NOMO-1 treated with dmso at 0.1 percent for 144 hours (cell line): Measurements from ENCODE around the gene SMAD6.
"Not testable (repeated sequence)": the region's sequence is repeated elsewhere in the genome, so short reads cannot be mapped to it uniquely, and the experiment has no call there.

Experiments used
- DNase-seq: peaks from one replicate; lab custom pipeline; 2025; ENCODE audit not compliant: unreplicated experiment; lab: John Stamatoyannopoulos, UW

The SMAD6 gene

DNA sequence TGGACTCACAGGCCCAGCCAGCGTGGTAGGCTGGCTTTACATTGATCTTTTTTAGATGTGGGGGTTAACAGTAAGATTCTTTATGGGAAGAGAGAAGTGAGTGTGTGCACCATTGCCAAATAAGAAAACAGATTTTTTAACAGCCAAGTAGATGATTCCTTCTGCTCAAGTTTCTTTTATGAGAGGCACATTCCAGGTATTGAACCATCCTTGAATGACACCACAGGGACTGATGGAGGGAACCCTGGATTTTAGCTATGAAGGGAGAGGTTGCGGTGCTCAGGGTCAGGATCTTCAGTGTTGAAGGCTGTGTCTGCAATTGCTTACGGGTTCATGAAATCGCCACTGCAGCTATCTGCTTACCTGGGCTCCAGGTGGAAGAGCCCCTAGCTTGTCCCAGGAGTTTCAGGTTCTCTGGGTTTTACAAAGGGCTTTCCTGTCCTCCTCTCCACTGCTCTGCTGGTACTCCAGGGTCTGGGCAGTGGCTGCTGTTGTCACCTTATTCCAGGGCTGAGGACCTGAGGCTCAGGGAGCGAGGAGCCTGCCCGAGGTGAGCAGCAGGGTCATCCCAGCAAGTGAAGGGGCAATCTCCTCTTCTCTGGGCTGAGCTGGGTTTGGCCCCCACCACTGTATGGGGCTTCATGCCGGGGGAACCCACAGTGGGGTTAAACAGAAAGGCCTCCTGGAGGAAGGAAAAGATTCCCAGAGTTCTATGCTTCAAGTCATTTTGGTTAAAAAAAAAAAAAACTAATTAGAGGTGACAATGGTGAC, 53.4 kb downstream of the SMAD6 start:
- DNase-seq = no peak

DNA sequence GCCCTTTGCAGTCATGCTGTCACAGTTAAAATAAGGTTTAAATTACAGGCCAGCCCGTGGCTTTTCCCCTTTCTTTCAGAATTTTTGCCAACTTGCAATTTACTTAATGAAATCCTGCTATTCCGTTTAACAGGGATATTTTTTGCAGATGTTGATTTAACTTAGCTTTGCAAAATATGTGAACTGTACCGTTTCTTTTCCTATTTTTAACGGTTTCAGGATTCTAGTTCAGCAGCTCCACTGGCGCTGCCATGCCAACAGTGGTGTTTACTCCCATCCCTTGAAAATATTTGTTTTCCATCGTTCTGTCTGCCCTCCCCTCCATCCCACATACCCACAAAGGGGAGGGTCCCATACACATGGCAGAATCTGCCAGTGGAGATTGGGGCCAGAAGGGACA, 54.3 kb downstream of the SMAD6 start:
- DNase-seq = no peak

DNA sequence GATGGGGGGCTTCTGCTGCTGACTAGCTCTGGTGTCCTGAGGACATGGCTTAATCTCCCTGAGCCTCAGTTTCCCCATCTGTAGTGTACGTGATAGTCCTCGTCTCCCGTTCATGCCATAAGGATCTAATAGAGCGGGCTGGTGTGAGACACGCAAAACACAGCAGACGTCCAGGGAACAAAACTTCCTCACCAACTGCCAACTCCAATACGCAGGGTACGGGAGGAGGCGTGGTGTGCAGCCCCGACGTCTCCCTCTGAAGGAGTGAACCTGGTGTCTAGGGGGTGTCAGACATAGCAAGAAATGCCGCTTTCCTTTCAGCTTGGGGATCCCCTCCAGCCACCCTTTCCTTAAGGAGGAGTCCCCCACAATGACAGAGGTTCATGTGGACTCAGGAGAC, 55.0 kb downstream of the SMAD6 start:
- DNase-seq = no peak

DNA sequence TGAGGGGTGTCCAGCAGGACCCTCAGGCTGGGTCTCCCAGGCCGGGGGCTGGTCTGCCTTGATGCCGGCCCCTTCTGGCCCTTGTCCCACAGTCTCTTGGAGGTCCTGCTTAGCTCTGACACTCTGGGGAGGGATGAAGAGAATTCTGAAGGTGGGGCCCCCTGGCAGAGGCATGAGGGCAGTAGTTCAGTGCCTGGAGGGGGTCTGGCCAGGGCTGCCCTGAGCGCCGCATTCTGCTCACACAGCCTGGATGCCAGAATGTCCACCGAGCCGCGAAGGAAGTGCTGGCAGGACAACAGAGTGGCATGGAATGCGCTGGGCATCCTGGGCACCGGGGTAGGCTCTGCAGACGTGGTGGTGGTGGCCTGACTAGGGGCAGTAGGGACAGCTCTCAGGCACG, 55.5 kb downstream of the SMAD6 start:
- DNase-seq = no peak

DNA sequence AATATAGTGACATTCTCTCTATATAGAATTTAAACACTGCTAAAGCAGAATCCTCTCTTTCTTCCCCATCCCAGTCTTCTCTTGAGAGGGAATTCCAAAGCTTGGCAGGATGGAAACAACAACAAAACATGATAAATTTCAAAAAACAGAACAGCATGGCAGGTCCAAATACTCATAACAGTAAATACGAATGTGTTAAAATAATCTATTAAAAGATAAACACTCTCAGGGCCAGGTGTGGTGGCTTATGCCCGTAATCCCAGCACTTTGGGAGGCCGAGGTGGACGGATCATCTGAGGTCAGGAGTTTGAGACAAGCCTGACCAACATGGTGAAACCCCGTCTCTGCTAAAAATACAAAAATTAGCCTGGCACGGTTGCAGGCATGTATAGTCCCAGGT, 56.2 kb downstream of the SMAD6 start:
- DNase-seq = not testable (repeated sequence)

DNA sequence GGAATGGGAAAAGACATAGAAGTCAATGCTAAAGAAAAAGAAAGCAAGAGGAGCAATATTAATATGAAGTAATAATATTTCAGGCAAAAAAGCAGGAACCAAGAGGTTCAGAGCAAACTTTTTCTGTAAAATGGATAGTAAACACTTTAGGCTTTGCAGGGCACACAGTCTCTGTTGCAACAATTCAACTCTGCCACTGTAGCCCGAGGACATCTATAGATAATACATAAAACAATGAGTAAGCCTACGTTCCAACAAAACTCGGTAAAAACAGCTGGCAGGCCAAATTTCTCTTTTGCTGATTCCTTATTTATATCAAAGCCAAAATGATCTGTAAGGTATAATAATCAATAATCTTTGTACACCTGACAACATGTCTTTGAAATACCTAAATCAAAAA, 56.8 kb downstream of the SMAD6 start:
- no peak for DNase-seq

DNA sequence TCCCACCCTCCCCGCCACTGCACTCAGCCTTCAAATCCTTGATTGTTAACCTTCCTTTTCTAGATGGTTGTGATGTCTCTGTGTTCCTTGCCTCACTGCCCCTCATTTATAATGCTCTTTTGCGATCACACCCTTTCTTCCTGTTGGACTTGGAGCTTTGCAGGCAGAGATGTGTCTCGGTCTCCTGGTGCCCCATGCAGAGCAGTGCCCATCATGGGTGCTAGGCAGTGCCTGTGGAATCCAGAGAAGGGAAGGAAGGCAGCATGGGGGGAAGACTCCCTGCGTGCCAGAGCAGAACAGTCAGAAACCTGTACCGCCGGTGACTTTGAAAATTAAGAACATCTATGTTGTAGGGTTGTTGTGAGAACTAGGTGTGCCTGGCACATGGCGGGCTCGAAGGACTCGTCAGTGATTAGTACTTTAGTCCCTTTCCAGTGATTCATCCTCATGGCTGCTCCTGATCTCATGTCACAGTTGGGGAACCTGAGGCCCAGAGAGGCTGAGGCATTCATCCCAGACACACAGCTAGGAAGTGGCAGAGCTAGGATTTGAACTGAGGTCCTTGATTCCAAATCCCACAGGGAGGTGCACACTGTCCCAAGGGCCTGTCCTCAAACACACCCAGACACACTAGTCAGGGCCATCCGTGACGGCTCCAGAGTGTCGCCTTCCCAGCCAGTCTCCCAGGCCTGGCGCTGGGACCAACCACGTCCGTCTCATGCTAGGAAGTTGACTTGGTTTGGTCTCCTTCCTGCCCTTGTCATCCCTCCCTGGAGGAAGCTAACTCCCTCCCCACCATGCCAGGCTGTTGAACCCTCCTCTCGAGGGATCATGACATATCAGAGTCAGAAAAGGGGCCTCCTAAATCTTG, 58.3 kb downstream of the SMAD6 start:
- DNase-seq = no peak

DNA sequence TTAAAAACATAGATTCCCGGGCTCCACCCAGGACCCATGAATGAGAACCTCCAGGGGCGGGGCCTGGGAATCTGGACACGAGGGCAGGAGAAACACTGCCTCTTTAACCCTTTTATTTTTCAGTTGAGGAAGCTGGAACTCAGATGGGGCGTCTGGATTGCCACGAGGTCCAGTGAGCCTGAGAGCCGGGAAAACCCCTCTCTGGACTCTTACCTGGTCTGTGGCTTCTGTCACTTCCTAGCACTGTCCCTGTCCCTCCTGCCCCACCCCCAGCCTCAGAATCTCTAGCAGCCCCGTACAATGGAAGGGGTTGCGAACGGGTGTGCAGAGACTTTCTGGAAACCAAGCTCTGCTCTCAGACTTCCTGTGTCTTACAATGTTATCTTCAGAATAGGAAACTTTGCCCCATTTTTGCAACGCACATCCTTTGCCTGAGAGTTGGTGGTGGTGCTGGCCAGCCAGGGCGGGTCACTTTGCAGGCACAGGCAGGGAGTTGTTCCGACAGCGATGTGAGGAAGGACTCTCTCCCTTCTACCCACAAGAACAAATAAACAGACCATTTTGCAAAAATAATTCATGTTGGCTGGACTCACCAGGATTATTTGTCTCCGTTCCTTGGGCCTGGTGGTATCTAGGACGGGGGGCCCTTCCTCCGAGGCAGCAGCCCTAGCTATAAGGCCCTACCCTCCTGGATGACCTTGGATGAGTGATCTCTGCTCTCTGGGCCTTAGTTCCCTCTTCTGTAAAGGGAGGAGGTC, 59.1 kb downstream of the SMAD6 start:
- DNase-seq = no peak

DNA sequence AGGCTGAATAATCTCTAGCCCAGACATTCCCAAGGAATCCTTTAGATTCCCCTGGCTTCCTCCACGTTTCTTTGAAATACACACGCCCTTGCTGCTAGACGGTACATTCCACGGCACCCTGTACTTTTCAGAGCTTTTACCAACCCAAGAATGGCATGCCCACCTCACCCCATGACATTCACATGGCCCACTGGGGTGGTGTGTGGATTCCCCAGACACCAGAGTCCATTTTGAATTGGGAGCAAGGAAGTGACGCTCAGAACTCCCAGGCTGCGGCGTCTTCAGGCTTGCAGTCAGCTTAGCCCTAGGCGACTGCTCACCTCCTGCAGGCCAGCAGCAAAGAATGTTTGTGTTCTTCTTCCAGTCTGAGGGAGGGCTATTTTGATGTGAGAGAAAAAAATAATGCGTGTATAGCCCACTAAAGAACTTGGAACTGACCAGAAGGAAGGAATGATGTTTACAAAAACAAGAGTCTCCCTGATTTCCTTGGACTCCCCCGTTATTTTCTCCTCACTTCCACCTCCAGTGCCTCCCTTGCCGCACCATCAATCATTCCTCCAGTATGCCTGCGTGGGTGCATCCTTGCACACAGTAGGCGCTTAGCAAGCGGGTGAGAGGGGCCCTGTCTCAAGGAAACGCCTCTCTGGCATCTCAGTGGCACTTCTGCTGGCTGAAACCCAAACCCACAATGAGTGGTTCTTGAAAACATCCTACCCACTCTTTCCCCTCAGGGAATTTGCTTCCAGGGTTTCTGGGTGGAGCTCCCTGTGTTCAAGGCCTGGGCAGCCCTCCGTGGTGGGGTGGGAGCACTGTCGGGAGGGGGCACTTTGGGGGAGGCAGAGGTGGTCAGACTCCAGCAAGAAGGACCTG, 59.9 kb downstream of the SMAD6 start:
- DNase-seq = no peak

DNA sequence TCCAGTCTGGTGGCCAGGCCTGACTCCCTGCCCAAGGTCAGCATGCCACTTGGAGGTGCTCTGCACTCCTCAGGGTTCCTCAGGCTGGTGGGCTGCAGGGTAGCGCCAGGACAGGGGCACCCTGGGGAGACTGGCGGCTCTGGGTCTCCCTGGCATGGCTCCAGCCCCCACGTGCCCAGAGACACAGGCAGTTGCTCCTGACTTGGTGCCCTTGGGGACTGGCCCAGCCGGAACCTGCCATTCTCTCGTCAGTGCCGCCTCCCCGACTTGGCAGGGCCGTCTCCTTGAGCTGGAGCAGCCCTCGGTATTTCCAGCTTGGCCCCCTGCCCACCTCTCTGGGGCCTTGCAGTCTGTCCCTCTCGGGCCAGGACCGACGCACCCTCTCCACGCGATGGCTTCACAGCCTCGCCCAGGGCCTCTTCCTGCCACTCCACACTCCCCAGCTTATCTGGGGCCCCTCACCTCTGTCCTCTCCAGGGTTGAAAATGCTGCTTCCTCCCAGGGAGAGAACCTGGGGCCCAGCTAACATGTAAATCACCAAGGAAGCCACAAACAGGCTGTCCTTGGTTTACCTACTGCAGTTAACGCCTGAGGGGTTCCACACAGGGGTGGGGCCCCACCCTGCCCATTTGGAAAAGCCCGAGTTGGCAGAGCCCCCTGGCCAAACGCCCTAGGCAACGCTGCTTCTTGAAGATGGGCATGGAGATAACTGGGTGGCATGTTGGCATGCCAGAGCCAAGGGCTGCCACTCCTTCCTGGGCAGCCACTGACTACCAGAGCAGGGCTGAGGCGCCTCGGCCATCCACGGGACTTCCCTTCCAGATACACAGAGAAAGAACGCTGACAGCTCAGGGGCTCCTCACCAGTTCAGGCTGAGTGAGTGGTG, 61.4 kb downstream of the SMAD6 start:
- no peak for DNase-seq

DNA sequence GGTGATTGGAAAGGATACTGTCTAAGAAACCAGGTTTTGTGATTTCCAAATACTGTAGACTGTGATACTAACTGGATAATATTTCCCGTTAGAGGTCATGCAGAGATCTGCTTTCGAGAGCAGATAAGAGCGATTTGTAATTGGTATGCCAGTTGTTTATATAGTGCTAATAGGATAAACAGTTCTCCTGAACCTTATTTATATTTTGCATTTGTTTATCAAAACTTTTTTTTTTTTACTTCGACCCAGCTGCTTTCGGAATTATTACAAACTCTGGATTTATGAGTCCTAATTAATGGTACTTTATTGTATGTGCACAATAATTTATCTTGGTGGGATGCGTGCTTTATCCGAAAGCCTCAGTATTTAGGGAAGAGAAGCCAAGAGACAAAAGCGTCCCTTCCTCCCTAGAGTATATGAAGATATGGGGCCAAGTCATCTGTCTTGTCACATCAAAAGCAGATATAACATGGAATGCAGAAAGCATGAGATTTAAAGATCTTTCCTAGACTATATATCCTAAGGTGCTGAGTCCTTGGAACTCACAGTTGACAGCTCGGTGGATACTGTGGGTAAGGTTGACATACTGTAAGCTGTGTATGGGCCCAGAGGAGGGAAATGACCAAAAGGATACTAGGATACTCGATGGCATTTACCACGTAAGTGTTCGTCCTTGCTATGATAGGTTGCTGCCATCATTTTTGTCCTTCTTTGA, 62.2 kb downstream of the SMAD6 start:
- no peak for DNase-seq

DNA sequence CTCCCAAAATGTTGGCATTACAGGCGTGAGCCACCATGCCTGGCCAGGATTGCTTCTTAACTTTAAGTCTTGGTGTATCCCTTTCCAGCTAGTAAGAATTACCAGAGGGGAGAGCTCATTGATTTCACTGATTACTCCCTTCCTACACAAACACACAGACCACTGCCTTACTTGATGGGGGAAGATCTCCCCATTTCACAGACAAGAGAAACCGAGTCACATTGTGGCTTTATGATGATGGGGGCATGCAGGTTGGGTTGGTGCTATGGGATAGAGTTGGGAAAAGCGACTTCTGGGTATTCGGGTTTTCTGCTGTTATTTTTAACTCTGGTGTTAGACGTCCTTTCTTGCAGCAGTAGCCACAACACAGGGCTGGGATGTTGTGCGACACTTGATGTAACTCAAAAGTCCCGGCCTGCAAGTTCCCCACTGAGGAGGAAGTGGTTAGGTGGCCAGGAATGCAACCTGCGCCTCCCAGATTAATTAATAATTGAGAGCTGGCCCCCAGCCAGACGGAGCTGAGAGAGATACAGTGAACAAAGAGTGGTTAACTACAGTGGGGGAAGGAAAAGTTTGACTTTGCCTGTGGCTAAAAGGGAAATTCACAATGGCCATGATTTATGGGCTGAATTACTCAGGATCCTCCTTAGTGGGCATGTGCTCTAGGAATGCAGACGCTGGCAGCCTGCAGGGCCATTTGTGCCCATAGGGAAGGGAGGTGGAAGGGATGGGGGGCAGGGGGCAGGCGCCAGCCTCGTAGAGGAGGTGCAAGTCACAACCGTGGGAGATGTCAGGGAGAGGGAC, 63.6 kb downstream of the SMAD6 start:
- peak; percentile 59 for DNase-seq

DNA sequence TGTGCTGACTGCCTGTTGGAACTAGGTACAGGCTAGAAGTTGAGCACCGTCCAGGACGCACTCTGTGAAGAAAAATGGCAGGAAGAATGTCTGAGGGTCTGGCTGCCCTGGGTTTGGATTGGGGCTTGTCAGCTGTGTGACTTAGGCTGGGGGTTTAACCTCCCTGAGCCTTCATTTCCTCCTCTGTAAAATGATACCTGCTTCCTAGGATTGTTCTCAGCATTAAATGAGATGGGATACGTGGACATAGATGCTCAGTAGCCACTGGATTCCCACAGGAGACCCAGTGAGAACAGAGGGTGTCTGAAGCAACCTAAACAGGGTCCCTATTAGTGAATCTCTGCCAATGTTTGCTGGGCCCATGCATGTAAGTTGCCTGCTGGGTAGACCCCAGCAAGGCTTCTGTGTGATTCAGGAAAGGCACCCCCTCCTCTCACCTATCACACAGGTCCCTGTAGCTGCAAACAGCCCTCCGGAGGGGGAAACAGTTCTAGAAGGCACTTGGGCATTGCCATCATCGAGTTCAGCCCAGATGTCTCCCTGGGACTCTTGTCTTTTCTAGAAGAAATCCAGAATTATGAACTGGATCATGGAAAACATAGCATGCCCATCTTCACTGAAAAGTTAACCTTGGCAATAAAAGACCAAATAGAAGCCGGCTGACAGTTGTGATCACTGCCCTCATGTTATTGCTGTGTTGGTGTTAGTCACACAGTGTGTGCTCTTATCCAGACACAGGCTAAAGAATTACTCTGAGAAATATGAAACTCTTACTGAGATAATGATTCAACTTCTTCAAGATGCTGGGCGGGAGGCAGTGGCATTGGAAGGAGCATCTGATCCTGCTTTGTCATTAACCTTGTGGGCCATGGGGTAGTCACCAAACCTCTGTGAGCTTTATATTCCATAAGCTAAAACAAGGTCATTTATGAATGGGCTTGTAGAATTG, 64.5 kb downstream of the SMAD6 start:
- DNase-seq = no peak

DNA sequence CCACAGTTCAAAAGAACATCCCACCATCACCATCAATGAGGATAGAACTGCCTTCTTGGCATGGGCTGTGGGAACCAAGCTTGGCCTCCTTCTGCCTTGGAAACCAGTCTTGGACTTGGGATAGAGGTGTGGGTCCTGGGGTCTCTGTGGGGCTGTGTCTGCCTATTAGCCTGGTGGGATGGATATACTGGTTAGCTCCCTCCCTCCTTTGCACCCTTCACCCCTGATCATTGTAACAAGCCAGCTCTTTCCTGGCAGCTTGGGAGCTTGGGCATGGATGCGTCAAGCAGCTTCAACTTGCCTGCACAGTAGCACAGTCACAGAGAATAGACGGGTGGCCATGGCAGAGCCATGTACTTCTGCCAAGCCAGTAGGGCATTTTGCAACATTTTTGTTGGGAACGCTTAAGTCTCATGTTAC, 65.2 kb downstream of the SMAD6 start:
- no peak for DNase-seq

DNA sequence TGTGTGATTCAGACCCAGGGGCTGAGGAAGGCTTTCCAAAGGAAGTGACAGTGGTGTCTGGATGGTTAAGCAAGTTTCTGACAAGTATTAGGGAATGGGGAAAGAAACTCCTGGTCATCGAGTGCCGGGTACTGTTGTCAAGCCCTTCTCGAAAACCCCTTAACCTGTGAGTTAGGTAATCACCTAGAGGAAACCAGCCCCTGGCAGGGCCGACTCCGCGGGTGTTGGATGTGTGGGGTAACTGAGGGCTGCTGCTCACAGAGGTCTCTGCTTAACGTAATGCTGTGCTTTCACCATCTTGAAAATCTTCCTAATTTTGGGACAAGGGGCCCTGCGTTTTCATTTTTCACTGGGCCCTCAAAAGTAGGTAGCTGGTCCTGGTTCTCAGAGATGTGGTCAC, 67.0 kb downstream of the SMAD6 start:
- no peak for DNase-seq

DNA sequence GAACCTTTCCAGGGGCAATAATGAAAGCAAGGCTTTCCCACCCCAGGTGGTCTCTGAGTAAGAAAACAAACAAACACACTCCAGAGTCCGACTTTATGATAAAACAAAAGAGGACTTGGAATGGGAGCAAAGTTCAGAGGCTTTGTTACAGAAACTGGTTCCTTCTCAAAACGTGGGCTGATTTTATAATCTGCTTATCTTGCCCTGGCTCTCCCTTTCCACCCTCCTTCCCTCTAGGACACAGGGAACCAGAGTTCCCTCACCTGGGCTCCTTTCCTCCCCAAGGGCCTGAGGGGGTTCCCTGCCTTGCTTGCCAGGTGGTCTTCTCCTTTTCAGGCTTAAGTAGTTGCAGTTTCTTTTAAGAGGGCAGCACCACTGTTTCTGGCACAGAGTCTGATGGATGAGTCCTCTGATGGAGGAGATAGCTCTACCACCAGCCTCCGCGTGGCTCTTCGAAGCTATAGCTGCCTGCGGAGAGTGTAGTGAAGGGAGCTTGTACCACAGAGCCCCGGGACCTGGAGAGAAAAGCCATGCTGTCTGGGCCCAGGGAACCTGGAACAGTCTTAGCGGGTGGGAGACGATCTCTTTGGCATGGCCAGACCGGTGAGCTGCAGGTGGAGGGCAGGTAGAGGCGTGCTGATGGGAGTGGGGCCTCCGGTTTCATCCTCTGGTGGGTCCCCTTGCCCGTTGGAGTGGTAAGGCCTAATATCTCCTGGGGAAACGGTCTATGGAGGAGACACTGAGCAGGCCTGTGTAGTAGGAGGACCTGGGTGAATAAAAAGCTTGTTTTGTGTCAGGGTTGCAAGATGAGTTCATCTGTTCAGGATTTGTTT, 68.7 kb downstream of the SMAD6 start:
- DNase-seq = no peak
